ENCODE data around the gene ZNF488.

ZNF488 gene

DNA sequence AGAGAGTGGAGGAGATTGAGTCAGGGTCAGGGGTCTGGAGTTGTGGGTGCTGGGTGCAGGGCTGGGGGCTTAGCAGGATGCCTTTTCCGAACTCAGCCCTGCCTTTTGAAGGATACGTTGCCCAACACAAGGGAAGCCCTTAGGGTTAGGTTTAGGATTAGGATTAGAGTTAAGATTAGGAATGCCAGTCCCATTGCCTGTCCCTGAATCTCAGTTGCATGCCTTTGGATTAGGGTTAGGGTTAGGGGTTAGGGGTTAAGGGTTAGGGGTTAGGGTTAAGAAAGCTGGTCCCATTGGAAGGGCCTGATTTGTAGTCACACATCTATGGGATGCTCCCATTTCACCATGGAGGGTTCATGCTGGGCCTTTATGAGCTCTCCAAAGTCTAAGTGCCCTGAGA is 20.8 kb upstream of the ZNF488 start:
- H3K4me3 ChIP-seq (replicated peaks; ENCODE audit: insufficient read depth, low read length), result no peak overlapping the region
- DNase-seq (ENCODE audit: low read depth in 1 of 2, low spot score in 1 of 2), result no peak
- TF ChIP-seq, protein P1, sequence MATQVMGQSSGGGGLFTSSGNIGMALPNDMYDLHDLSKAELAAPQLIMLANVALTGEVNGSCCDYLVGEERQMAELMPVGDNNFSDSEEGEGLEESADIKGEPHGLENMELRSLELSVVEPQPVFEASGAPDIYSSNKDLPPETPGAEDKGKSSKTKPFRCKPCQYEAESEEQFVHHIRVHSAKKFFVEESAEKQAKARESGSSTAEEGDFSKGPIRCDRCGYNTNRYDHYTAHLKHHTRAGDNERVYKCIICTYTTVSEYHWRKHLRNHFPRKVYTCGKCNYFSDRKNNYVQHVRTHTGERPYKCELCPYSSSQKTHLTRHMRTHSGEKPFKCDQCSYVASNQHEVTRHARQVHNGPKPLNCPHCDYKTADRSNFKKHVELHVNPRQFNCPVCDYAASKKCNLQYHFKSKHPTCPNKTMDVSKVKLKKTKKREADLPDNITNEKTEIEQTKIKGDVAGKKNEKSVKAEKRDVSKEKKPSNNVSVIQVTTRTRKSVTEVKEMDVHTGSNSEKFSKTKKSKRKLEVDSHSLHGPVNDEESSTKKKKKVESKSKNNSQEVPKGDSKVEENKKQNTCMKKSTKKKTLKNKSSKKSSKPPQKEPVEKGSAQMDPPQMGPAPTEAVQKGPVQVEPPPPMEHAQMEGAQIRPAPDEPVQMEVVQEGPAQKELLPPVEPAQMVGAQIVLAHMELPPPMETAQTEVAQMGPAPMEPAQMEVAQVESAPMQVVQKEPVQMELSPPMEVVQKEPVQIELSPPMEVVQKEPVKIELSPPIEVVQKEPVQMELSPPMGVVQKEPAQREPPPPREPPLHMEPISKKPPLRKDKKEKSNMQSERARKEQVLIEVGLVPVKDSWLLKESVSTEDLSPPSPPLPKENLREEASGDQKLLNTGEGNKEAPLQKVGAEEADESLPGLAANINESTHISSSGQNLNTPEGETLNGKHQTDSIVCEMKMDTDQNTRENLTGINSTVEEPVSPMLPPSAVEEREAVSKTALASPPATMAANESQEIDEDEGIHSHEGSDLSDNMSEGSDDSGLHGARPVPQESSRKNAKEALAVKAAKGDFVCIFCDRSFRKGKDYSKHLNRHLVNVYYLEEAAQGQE (IDR thresholded peaks at IDR 0.05; ENCODE audit: insufficient replicate concordance, low read depth), result no peak
- no peak for TF ChIP-seq GABPA (IDR thresholded peaks at IDR 0.05; ENCODE audit: low read depth)
- TF ChIP-seq, protein P2, sequence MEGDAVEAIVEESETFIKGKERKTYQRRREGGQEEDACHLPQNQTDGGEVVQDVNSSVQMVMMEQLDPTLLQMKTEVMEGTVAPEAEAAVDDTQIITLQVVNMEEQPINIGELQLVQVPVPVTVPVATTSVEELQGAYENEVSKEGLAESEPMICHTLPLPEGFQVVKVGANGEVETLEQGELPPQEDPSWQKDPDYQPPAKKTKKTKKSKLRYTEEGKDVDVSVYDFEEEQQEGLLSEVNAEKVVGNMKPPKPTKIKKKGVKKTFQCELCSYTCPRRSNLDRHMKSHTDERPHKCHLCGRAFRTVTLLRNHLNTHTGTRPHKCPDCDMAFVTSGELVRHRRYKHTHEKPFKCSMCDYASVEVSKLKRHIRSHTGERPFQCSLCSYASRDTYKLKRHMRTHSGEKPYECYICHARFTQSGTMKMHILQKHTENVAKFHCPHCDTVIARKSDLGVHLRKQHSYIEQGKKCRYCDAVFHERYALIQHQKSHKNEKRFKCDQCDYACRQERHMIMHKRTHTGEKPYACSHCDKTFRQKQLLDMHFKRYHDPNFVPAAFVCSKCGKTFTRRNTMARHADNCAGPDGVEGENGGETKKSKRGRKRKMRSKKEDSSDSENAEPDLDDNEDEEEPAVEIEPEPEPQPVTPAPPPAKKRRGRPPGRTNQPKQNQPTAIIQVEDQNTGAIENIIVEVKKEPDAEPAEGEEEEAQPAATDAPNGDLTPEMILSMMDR (IDR thresholded peaks at IDR 0.05; ENCODE audit: insufficient read depth, low read length), result no peak
- TF ChIP-seq SPI1 (IDR thresholded peaks at IDR 0.05; ENCODE audit: borderline replicate concordance, low read depth), result no peak
- TF ChIP-seq POLR2AphosphoS5 (IDR thresholded peaks at IDR 0.05; ENCODE audit: low read depth), result no peak
- no peaks in the 10 kb centered on the region for H3K27me3 ChIP-seq (ENCODE audit: insufficient read depth, poor library complexity, severe bottlenecking)
- H3K27ac ChIP-seq (replicated peaks), result no peak overlapping the region

DNA sequence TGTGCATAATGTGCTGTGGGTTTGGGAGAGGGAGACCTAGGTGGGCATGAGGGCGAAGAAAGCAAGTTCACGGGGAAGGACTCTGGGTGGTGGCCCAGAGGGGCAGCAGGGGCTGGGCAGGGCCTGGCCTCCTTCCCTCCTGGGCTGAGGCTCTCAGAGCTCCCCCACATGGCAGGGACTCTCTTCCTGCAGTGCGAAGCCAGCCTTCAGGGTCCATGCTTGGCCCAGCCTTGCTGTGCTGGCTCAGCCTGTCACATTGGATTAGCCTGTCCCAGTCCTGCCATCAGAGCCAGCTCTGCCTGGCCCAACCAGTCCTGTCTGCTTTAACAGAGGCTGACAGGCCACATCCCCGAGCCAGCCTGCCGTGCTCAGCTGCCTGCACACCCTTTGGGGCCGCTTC is 20.4 kb upstream of the ZNF488 start:
- DNase-seq (ENCODE audit: low read depth in 1 of 2, low spot score in 1 of 2), result no peak
- no peak for TF ChIP-seq SPI1 (IDR thresholded peaks at IDR 0.05; ENCODE audit: borderline replicate concordance, low read depth)
- no peak for TF ChIP-seq GABPA (IDR thresholded peaks at IDR 0.05; ENCODE audit: low read depth)
- TF ChIP-seq, protein P1 (IDR thresholded peaks at IDR 0.05; ENCODE audit: insufficient replicate concordance, low read depth), result no peak
- TF ChIP-seq POLR2AphosphoS5 (IDR thresholded peaks at IDR 0.05; ENCODE audit: low read depth), result no peak
- no peaks in the 10 kb centered on the region for H3K27me3 ChIP-seq (ENCODE audit: insufficient read depth, poor library complexity, severe bottlenecking)
- no peak overlapping the region for H3K27ac ChIP-seq (replicated peaks)
- H3K4me3 ChIP-seq (replicated peaks; ENCODE audit: insufficient read depth, low read length), result no peak overlapping the region

DNA sequence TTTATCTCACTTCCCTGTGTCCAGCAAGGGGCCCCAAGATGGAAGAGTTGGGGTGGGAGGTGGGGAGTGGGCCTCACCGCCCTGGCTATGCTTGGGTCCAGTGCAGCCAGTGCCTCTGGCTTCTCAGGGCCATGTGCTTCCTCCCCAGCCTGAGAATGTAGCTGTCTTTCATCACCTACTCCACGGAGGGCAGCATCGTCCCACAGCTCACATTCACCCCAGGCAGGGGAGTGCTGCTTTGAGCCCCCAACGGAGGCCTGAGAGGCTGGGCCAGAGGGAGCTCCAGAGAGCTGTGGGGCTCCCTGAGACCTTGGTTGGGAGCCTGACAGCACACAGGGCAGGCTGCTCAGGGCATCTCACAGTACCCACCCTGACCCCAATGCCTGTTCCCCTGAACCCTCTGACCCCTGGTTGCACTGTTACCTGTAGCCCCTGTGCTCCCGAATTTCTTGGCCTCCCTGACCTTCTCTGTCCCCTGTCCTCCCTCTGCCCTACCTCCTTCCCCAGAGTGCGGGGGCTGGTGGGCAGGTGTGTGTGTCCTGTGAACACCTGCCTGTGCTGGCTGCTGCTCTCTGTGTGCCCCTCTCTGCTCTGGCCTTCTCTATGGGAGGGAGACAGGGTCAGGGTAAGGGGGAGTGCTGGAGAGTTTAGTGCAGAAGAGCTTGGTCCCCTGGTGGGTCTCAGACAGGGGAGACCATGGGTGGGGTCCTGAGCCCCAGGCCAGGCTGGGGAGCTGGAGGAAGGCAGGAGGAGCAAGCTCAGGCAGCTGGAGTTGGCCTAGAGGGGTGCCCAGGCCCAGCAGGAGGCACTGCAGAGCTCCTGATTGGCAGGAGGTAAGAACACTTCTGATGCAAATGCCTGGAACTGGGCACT is 19.6 kb upstream of the ZNF488 start:
- TF ChIP-seq SPI1 (IDR thresholded peaks at IDR 0.05; ENCODE audit: borderline replicate concordance, low read depth), result no peak
- TF ChIP-seq GABPA (IDR thresholded peaks at IDR 0.05; ENCODE audit: low read depth), result no peak
- TF ChIP-seq, protein P1 (IDR thresholded peaks at IDR 0.05; ENCODE audit: insufficient replicate concordance, low read depth), result no peak
- TF ChIP-seq POLR2AphosphoS5 (IDR thresholded peaks at IDR 0.05; ENCODE audit: low read depth), result no peak
- TF ChIP-seq, protein P2 (IDR thresholded peaks at IDR 0.05; ENCODE audit: insufficient read depth, low read length), result no peak
- no peaks in the 10 kb centered on the region for H3K27me3 ChIP-seq (ENCODE audit: insufficient read depth, poor library complexity, severe bottlenecking)
- H3K4me3 ChIP-seq (replicated peaks; ENCODE audit: insufficient read depth, low read length), result no peak overlapping the region
- DNase-seq (ENCODE audit: low read depth in 1 of 2, low spot score in 1 of 2), result no peak
- H3K27ac ChIP-seq (replicated peaks), result no peak overlapping the region
